ENCODE data around the gene NCKAP1.

Gene NCKAP1

GRCh38 chr2:183037074-183037552, 1.1 kb downstream of the NCKAP1 start:
- H3K27me3 ChIP-seq (ENCODE audit: control insufficient read depth in 5 of 5, insufficient read depth in 4 of 5, low read length in 5 of 5) = no peaks in the 10 kb centered on the region
- peak overlapping the region; percentile 80 to 87 (median 84) for H3K4me3 ChIP-seq (ENCODE audit: low read depth in 1 of 5, low read length in 5 of 5)
- peak overlapping the region; percentile 79 to 92 (median 91) for H3K9ac ChIP-seq (ENCODE audit: low read length in 5 of 5)
- peak overlapping the region; percentile 96 for H3K27ac ChIP-seq (ENCODE audit: low read depth, low read length)
- H3K36me3 ChIP-seq (ENCODE audit: control insufficient read depth in 5 of 5, insufficient read depth in 5 of 5, low read length in 5 of 5) = no peaks in the 10 kb centered on the region
- H3K9me3 ChIP-seq (ENCODE audit: control insufficient read depth in 5 of 5, low read length in 5 of 5) = no peaks in the 10 kb centered on the region
- peaks cover 0 to 51% (median 45%) of the 10 kb centered on the region in 5 donors for H3K4me1 ChIP-seq (ENCODE audit: control insufficient read depth in 5 of 5, insufficient read depth in 5 of 5, low read length in 5 of 5)

DNA sequence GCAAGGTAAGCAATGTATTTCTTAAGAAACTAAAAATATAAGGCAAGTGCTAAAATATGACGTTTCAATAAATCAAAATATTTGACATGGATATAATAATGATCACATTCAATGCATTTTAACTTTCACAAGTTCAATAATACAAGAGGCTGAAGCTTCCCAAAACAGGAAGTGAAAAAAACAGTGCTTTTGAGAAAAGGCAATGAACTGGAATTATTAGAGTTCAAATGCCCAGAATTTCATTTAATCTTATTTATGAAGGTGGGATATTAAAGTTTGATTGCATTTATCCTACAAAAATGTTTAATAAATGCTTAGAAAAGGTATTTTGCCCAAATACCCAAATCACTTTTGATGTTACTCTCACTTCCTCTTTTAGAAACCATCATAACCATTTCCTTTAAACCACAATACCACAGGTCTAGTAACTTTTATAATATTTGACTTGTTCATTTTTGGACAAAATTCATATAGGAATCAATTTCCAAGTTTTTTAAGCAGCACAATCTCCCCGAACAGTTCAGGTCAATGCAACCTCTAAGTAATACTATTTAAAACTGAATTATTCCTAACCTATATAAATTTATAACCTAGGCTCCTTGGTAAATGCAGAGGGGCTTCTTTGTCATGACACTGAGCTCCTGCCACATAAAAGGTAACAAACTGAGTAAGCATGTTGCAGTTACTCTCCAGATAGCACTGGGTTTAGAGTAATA, 2.1 kb downstream of the NCKAP1 start:
- Histone ChIP-seq H3K4me3 (ENCODE audit: low read depth in 1 of 5, low read length in 5 of 5) (peak overlapping the region; percentile 80 to 87 (median 84)), H3K27ac (ENCODE audit: low read depth, low read length) (peak overlapping the region; percentile 96), H3K9ac (ENCODE audit: low read length in 5 of 5) (peak overlapping the region; percentile 28 to 92 (median 91)), H3K9me3 (ENCODE audit: control insufficient read depth in 5 of 5, low read length in 5 of 5) (no peaks in the 10 kb centered on the region), H3K4me1 (ENCODE audit: control insufficient read depth in 5 of 5, insufficient read depth in 5 of 5, low read length in 5 of 5) (peaks cover 2 to 61% (median 48%) of the 10 kb centered on the region in 5 donors), H3K36me3 (ENCODE audit: control insufficient read depth in 5 of 5, insufficient read depth in 5 of 5, low read length in 5 of 5) (no peaks in the 10 kb centered on the region), H3K27me3 (ENCODE audit: control insufficient read depth in 5 of 5, insufficient read depth in 4 of 5, low read length in 5 of 5) (no peaks in the 10 kb centered on the region)

DNA sequence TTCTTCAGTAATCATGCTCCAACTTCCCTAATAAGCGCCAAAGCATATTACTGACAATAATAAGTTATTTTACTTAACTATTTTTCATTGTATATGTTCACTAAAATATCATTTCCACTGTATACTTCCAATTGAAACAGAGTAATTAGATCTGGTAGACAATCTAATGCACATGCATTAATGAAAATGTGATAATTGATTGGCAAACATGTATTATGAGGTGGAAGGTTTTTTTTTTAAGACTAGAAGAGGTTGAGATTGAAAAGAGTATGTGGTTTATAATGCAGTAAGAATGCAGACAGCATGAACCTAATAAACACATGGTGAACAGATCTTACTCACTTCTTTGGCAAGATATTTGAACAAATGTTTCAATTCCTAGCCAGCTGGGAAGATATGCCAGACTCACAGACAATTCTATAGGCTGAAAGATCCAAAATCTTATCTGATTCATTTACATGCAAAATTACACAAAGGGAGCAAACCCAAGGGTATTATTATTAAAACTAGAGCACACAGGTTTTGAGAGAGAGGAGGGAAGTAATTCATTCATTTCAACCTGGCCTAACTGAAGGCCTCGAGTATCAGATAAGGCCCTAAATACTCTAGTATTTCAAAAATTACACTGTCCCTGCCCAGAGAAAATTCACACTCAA, 2.8 kb downstream of the NCKAP1 start:
- H3K4me1 ChIP-seq (ENCODE audit: control insufficient read depth in 5 of 5, insufficient read depth in 5 of 5, low read length in 5 of 5) = peaks cover 2 to 62% (median 48%) of the 10 kb centered on the region in 5 donors
- peak overlapping the region; percentile 96 for H3K27ac ChIP-seq (ENCODE audit: low read depth, low read length)
- H3K9ac ChIP-seq (ENCODE audit: low read length in 5 of 5) = peak overlapping the region in 4 of 5 donors; percentile 8 to 92 (median 77)
- H3K36me3 ChIP-seq (ENCODE audit: control insufficient read depth in 5 of 5, insufficient read depth in 5 of 5, low read length in 5 of 5) = no peaks in the 10 kb centered on the region
- peak overlapping the region in 3 of 5 donors; percentile 80 to 84 (median 80) for H3K4me3 ChIP-seq (ENCODE audit: low read depth in 1 of 5, low read length in 5 of 5)
- no peaks in the 10 kb centered on the region for H3K9me3 ChIP-seq (ENCODE audit: control insufficient read depth in 5 of 5, low read length in 5 of 5)
- no peaks in the 10 kb centered on the region for H3K27me3 ChIP-seq (ENCODE audit: control insufficient read depth in 5 of 5, insufficient read depth in 4 of 5, low read length in 5 of 5)

DNA sequence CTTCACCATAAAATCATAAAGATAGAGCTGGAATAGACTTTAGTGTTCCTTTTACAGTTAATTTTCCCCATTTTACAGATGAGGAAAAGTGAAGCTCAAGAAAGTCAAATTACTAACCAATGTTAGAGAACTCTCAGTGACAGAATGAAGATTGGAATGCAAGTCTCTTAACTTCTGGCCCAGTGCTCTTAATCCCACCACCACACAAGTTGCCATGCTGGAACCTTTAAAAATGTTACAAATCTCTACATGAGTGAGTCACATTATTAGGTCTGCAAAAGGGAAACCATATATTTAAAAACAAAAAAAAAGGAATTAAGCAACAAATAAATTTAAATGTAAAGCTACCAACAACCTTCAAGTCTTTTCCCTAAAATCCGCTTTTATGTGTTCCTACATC, 3.5 kb downstream of the NCKAP1 start:
- Histone ChIP-seq H3K9ac (ENCODE audit: low read length in 5 of 5) (peak overlapping the region in 3 of 5 donors; percentile 30 to 92 (median 53)), H3K9me3 (ENCODE audit: control insufficient read depth in 5 of 5, low read length in 5 of 5) (no peaks in the 10 kb centered on the region), H3K36me3 (ENCODE audit: control insufficient read depth in 5 of 5, insufficient read depth in 5 of 5, low read length in 5 of 5) (no peaks in the 10 kb centered on the region), H3K27ac (ENCODE audit: low read depth, low read length) (peak overlapping the region; percentile 96), H3K4me1 (ENCODE audit: control insufficient read depth in 5 of 5, insufficient read depth in 5 of 5, low read length in 5 of 5) (peaks cover 2 to 62% (median 52%) of the 10 kb centered on the region in 5 donors), H3K27me3 (ENCODE audit: control insufficient read depth in 5 of 5, insufficient read depth in 4 of 5, low read length in 5 of 5) (no peaks in the 10 kb centered on the region), H3K4me3 (ENCODE audit: low read depth in 1 of 5, low read length in 5 of 5) (no peak overlapping the region)

DNA sequence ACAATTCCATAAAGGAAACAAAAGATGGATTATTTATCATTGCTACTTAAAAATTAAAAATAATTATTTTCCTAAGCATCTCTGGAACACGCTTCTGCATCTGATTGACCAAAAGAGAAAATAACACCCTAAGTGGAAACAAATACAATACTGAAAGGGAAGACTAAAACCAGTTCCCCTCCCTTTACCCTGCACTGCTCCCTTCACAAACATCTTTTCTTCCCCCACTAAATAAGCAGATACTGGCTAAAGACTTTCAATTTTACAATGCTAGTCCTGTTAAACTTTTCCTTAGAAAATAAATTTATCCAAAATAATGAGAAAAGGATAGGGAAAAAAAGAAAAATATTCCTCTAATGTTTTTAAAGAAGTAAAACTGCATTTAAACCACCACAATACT, 4.3 kb downstream of the NCKAP1 start:
- no peaks in the 10 kb centered on the region for H3K27me3 ChIP-seq (ENCODE audit: control insufficient read depth in 5 of 5, insufficient read depth in 4 of 5, low read length in 5 of 5)
- no peak overlapping the region for H3K4me3 ChIP-seq (ENCODE audit: low read depth in 1 of 5, low read length in 5 of 5)
- H3K36me3 ChIP-seq (ENCODE audit: control insufficient read depth in 5 of 5, insufficient read depth in 5 of 5, low read length in 5 of 5) = no peaks in the 10 kb centered on the region
- no peaks in the 10 kb centered on the region for H3K9me3 ChIP-seq (ENCODE audit: control insufficient read depth in 5 of 5, low read length in 5 of 5)
- peak overlapping the region in 1 of 5 donors; percentile 57 for H3K9ac ChIP-seq (ENCODE audit: low read length in 5 of 5)
- peak overlapping the region; percentile 96 for H3K27ac ChIP-seq (ENCODE audit: low read depth, low read length)
- H3K4me1 ChIP-seq (ENCODE audit: control insufficient read depth in 5 of 5, insufficient read depth in 5 of 5, low read length in 5 of 5) = peaks cover 2 to 66% (median 57%) of the 10 kb centered on the region in 5 donors

DNA sequence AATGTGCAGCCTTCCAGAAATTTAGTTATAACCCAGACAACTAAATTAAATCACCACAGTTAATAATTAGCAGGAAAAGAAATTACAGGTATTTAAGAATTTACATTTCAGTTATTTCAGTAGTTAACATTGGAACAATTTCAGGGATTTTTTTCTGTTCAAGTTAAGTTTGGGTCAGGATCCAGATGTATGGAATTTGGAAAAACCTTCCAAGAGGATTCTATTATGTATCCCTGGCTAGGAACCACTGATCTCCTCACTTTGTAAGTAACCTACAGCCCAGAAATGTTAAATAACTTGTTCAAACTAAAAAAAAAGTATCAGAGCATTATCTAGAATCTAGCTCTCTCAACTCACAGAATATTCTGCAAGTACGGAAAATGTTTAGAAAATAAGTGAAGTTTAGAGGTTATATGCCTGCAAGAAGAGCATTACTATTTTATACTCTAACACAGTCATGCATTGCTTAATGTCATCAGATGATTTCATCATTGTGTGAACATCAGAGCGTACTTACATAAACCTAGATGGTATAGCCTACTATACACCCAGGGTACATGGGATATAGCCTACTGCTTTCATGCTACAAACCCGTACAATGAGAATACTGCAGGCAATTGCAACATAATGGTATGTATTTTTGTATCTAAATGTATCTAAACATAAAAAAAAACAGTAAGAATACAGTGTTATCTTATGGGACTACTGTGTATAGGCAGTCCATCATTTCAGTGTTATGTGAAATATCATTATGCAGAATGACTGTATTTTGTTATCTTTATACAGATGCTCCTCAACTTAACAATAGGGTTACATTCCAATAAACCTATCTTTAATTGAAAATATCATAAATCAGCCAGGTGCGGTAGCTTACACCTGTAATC, 6.1 kb downstream of the NCKAP1 start:
- no peaks in the 10 kb centered on the region for H3K9me3 ChIP-seq (ENCODE audit: control insufficient read depth in 5 of 5, low read length in 5 of 5)
- peak overlapping the region; percentile 96 for H3K27ac ChIP-seq (ENCODE audit: low read depth, low read length)
- no peaks in the 10 kb centered on the region for H3K27me3 ChIP-seq (ENCODE audit: control insufficient read depth in 5 of 5, insufficient read depth in 4 of 5, low read length in 5 of 5)
- no peak overlapping the region for H3K4me3 ChIP-seq (ENCODE audit: low read depth in 1 of 5, low read length in 5 of 5)
- H3K36me3 ChIP-seq (ENCODE audit: control insufficient read depth in 5 of 5, insufficient read depth in 5 of 5, low read length in 5 of 5) = no peaks in the 10 kb centered on the region
- peaks cover 2 to 63% (median 55%) of the 10 kb centered on the region in 5 donors for H3K4me1 ChIP-seq (ENCODE audit: control insufficient read depth in 5 of 5, insufficient read depth in 5 of 5, low read length in 5 of 5)
- H3K9ac ChIP-seq (ENCODE audit: low read length in 5 of 5) = peak overlapping the region in 1 of 5 donors; percentile 13

- Histone ChIP-seq H3K4me3 (ENCODE audit: low read depth in 1 of 5, low read length in 5 of 5) (no peak overlapping the region), H3K27ac (ENCODE audit: low read depth, low read length) (no peak overlapping the region), H3K9me3 (ENCODE audit: control insufficient read depth in 5 of 5, low read length in 5 of 5) (no peaks in the 10 kb centered on the region), H3K4me1 (ENCODE audit: control insufficient read depth in 5 of 5, insufficient read depth in 5 of 5, low read length in 5 of 5) (peaks cover 3 to 53% (median 37%) of the 10 kb centered on the region in 5 donors), H3K36me3 (ENCODE audit: control insufficient read depth in 5 of 5, insufficient read depth in 5 of 5, low read length in 5 of 5) (no peaks in the 10 kb centered on the region), H3K27me3 (ENCODE audit: control insufficient read depth in 5 of 5, insufficient read depth in 4 of 5, low read length in 5 of 5) (no peaks in the 10 kb centered on the region), H3K9ac (ENCODE audit: low read length in 5 of 5) (peak overlapping the region in 1 of 5 donors; percentile 12)
Observed at GRCh38 chr2:183029219-183029618, 9.0 kb downstream of the NCKAP1 start.

DNA sequence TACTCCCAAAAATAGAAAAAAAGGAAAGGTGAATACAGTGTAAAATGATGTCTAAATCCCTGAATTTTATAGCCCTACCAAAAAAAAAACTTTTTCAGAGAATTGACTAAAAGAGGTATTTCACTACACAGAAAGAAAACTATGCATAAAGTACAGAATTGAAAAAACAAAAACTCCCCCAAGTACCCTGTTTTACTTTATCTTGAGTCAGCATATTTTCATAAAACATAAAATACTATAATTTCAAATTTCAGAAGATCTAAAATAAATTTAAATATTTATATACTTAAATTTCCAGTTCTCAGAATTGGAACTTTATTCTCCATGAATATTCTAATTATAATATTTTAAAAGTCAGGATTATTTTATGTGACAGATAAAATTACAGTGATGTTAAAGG, 10.1 kb downstream of the NCKAP1 start:
- no peak overlapping the region for H3K27ac ChIP-seq (ENCODE audit: low read depth, low read length)
- H3K4me1 ChIP-seq (ENCODE audit: control insufficient read depth in 5 of 5, insufficient read depth in 5 of 5, low read length in 5 of 5) = peaks cover 3 to 50% (median 33%) of the 10 kb centered on the region in 5 donors
- no peaks in the 10 kb centered on the region for H3K36me3 ChIP-seq (ENCODE audit: control insufficient read depth in 5 of 5, insufficient read depth in 5 of 5, low read length in 5 of 5)
- no peak overlapping the region for H3K9ac ChIP-seq (ENCODE audit: low read length in 5 of 5)
- H3K27me3 ChIP-seq (ENCODE audit: control insufficient read depth in 5 of 5, insufficient read depth in 4 of 5, low read length in 5 of 5) = no peaks in the 10 kb centered on the region
- H3K4me3 ChIP-seq (ENCODE audit: low read depth in 1 of 5, low read length in 5 of 5) = no peak overlapping the region
- H3K9me3 ChIP-seq (ENCODE audit: control insufficient read depth in 5 of 5, low read length in 5 of 5) = no peaks in the 10 kb centered on the region

GRCh38 chr2:183027443-183027842, 10.8 kb downstream of the NCKAP1 start:
- no peaks in the 10 kb centered on the region for H3K36me3 ChIP-seq (ENCODE audit: control insufficient read depth in 5 of 5, insufficient read depth in 5 of 5, low read length in 5 of 5)
- H3K9me3 ChIP-seq (ENCODE audit: control insufficient read depth in 5 of 5, low read length in 5 of 5) = no peaks in the 10 kb centered on the region
- no peak overlapping the region for H3K27ac ChIP-seq (ENCODE audit: low read depth, low read length)
- no peak overlapping the region for H3K9ac ChIP-seq (ENCODE audit: low read length in 5 of 5)
- no peak overlapping the region for H3K4me3 ChIP-seq (ENCODE audit: low read depth in 1 of 5, low read length in 5 of 5)
- peaks cover 3 to 44% (median 31%) of the 10 kb centered on the region in 5 donors for H3K4me1 ChIP-seq (ENCODE audit: control insufficient read depth in 5 of 5, insufficient read depth in 5 of 5, low read length in 5 of 5)
- no peaks in the 10 kb centered on the region for H3K27me3 ChIP-seq (ENCODE audit: control insufficient read depth in 5 of 5, insufficient read depth in 4 of 5, low read length in 5 of 5)

All from subcutaneous abdominal adipose tissue (tissue), 5 donors.